Measurements from ENCODE around the gene CLCN2.
A peak's percentile ranks its signal among the peaks of the same experiment; 100 is the strongest.

The CLCN2 gene

DNA sequence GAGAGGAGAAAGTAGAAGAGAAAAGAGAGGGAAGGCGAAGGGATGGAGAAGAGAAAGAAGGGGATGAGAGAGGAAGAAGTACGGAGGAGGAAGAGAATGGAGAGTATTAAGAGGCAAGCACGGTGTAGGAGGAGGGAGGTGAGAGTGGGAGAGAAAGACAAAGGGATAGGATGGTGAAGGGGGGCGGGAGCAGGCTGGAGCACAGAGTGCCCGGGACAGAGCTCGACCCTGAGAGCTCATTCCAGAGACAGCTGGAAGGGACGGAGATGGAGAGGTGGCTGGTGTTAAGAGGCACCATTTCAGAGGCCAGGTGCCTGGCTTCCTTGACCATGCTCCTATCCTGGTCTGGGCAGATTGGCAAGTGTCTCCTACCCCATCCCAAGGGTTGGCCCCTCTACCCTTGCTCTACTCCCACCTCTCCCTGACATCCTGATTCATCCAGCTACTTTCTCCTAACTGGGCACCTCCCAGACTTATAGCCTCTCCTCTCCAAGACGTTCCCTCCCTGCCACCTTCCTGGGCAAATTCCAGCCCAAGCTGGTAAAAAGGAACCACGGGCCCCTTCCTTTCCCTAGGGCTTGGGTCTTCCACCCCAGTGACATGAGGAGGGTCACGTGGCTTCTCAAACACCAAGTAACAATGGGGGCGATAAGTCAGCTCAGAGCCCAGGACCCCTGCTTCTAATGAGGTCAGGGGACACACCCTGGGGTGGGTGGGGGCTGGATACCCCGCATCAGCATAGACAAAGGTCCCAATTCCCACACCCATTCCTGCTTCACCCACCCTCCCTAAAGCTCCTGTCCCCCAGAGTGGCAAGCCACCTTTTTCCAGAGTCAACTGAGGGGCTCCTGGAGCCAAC is 1.1 kb downstream of the CLCN2 start:
- DNase-seq (ENCODE audit: low read depth in 2 of 2): no peak

DNA sequence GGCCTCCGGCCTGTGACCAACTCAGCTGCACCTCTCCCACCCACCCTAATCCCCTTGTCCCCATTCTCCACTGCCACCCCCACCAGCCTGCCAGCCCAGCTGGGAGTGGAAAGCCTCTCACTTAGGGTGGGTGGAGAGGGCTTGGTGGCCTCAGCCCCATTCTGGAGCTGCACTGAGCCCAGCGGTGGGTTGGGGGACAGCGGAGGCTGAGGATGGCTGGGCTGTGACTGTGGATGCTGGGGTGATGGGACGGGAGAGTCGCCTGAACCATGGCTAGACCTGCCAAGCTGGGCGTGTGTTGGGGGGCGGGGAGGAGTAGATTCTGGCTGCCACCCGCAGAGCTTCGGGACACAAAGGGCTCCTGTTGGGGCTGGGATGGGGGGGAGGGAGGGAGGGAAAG is 1.8 kb downstream of the CLCN2 start:
- DNase-seq (ENCODE audit: low read depth in 2 of 2): no peak

- DNase-seq (ENCODE audit: low read depth in 2 of 2): no peak
These were observed 2.5 kb downstream of the CLCN2 start for GRCh38 chr3:184358921-184359350.

- no peak for DNase-seq (ENCODE audit: low read depth in 2 of 2)
These were observed 3.2 kb downstream of the CLCN2 start for GRCh38 chr3:184358124-184358767.

- DNase-seq (ENCODE audit: low read depth in 2 of 2): no peak
These were observed 3.9 kb downstream of the CLCN2 start for GRCh38 chr3:184357248-184358123.

GRCh38 chr3:184355261-184356040 is 6.0 kb downstream of the CLCN2 start:
- no peak for DNase-seq (ENCODE audit: low read depth in 2 of 2)

DNA sequence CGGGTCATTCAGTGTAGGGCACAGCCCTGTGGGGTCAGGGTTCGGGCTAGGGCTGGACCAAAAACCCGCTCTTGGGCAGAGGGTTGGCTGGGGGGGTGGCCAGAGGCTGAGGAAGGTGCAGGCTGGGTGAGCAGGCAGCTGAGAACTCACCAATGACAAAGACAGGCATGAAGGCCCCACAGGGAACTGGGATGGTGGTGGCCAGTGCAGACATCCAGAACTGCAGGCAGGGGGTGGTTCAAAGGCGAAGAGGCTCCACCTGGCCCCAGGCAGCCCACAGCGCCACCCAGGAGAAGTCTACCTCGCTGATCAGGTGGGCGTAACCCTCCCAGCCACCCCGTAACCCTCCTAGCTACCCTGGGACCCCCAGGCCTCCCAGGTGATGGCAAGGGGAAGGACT is 6.7 kb downstream of the CLCN2 start:
- no peak for DNase-seq (ENCODE audit: low read depth in 2 of 2)

- peak; percentile 23 to 39 for DNase-seq (ENCODE audit: low read depth in 2 of 2)
These were observed 7.2 kb downstream of the CLCN2 start for GRCh38 chr3:184354121-184354728.

- no peak for DNase-seq (ENCODE audit: low read depth in 2 of 2)
These were observed 7.9 kb downstream of the CLCN2 start for GRCh38 chr3:184353546-184353941.

GRCh38 chr3:184352897-184353545 is 8.4 kb downstream of the CLCN2 start:
- no peak for DNase-seq (ENCODE audit: low read depth in 2 of 2)

DNA sequence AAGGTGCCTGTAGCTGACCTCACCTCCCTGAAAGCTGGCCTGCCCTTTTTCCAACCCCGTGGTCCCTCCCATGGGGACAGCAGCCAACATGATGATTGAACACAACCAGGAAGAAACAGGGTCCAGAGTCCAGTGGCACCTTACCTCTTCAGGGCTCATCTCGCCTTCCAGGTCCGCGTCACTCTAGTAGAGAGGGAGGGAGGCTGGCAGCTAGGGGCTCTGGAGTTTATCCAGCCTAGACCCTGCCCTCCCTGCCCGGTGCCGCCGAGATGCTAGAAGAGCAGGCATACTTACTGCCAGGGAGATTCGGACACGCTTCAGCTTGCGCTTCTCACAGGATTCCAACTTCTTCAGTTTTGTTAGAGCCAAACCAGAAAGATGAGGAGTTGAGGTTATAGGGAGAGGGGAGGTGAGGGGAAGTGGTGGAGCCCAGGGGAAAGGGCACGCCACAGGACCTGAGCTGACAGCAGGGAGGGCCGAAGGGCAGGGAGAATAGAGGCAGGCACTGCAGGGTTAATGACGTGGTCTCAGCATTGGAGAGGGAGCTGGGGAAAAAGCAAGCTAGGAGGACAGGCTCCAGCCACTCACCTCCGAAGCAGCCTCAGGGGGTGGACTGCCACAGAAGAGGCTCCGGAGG is 9.1 kb downstream of the CLCN2 start:
- no peak for DNase-seq (ENCODE audit: low read depth in 2 of 2)

- no peak for DNase-seq (ENCODE audit: low read depth in 2 of 2)
These were observed 9.8 kb downstream of the CLCN2 start for GRCh38 chr3:184351511-184352148.

- no peak for DNase-seq (ENCODE audit: low read depth in 2 of 2)
These were observed 10.8 kb downstream of the CLCN2 start for GRCh38 chr3:184350618-184351017.

- no peak for DNase-seq (ENCODE audit: low read depth in 2 of 2)
These were observed 11.6 kb downstream of the CLCN2 start for GRCh38 chr3:184349563-184350470.

GRCh38 chr3:184348057-184348382 is 13.4 kb downstream of the CLCN2 start:
- DNase-seq (ENCODE audit: low read depth in 2 of 2): no peak

GRCh38 chr3:184347321-184348056 is 13.9 kb downstream of the CLCN2 start:
- DNase-seq (ENCODE audit: low read depth in 2 of 2): no peak

DNA sequence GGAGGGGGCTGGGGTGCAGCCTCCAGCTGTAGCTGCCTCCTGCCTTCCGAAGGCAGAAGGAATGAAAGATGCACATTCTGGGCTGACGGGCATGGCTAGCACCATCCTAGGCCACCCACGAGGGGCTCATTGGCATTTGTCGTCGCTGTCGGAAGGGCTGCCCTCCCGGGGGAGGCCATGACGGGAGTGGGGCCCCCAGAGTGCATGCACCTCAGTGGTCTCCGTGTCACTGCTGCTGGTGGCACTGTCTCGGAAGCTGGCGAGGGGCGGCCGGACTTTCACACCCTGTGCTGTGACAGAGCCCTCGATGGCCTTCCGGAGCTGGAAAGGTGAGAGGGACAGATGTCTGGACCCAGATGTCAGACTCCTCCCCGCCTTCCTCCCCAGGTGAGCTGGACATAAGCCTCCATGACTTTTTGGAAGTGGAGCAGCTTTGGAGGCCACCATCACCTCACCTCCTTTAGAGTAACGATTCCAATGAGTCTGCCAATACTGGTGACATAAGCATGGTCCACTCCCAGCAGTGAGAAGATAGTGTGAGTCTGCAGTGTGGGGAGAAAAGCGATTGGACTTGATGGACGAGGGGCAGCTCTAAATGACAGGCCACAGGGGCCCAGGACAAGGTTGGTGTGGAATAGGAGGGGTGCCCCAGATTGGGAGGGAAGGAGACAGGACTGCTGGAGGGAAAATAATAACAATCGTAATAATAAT is 14.8 kb downstream of the CLCN2 start:
- DNase-seq (ENCODE audit: low read depth in 2 of 2): no peak
